Duodenal mucosa (tissue), 2 donors: ENCODE results near the gene CDKN1A.
"Not testable (repeated sequence)": the region's sequence is repeated elsewhere in the genome, so short reads cannot be mapped to it uniquely, and the experiment has no call there.

Experiments used
- H3K27ac ChIP-seq: one replicate; pipeline ENCODE4 v1.7.0; 2013; ENCODE audit warnings: low read depth, low read length
- H3K27me3 ChIP-seq, 2 donors: one replicate each; pipeline ENCODE4 v1.7.0; 2013; ENCODE audit warnings: low read length in 2 of 2, control low read depth in 1 of 2; ENCODE audit not compliant: insufficient read depth in 2 of 2, control insufficient read depth in 1 of 2
- H3K36me3 ChIP-seq, 2 donors: one replicate each; pipeline ENCODE4 v1.7.0; 2013; ENCODE audit warnings: low read length in 2 of 2, control low read depth in 1 of 2; ENCODE audit not compliant: insufficient read depth in 2 of 2, control insufficient read depth in 1 of 2
- H3K4me1 ChIP-seq, 2 donors: one replicate each; pipeline ENCODE4 v1.7.0; 2013; ENCODE audit warnings: low read length in 2 of 2, control low read depth in 1 of 2; ENCODE audit not compliant: insufficient read depth in 2 of 2, control insufficient read depth in 1 of 2
- H3K4me3 ChIP-seq, 2 donors: one replicate each; pipeline ENCODE4 v1.7.0; 2013; ENCODE audit warnings: low read length in 2 of 2, low read depth in 1 of 2
- H3K9ac ChIP-seq, 2 donors: one replicate each; pipeline ENCODE4 v1.7.0; 2013; ENCODE audit warnings: low read length in 2 of 2, low read depth in 1 of 2
- H3K9me3 ChIP-seq, 2 donors: one replicate each; pipeline ENCODE4 v1.7.0; 2013; ENCODE audit warnings: low read length in 2 of 2, control low read depth in 1 of 2; ENCODE audit not compliant: control insufficient read depth in 1 of 2

The CDKN1A gene

DNA sequence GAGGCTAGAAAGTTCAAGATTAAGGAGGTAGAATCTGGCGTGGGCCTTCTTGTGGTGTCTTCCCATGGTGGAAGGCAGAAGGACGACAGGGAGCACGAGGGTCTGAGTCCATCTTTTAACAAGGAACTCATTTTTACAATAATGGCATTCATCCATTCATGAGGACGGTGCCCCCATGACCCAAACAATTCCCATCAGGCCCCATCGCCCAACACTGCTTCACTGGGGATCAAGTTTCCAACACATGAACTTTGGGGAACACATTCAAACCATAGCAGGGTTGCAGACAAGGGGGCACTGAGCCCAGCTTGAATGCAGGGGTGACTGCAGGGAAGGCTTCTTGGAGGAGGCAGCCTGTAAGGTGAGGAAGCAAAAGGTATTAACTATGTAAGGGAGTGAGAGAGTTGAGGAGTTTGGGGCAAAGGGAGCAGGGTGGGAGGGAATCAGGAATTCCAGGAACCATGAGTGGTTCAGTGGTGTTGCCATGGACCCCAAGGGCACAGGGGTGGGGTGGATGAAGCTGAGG, 24.6 kb downstream of the CDKN1A start:
- Histone ChIP-seq H3K27ac (no peak overlapping the region), H3K4me1 (no peaks in the 10 kb centered on the region), H3K9me3 (no peaks in the 10 kb centered on the region), H3K9ac (no peak overlapping the region), H3K27me3 (no peaks in the 10 kb centered on the region), H3K4me3 (no peak overlapping the region), H3K36me3 (no peaks in the 10 kb centered on the region)

DNA sequence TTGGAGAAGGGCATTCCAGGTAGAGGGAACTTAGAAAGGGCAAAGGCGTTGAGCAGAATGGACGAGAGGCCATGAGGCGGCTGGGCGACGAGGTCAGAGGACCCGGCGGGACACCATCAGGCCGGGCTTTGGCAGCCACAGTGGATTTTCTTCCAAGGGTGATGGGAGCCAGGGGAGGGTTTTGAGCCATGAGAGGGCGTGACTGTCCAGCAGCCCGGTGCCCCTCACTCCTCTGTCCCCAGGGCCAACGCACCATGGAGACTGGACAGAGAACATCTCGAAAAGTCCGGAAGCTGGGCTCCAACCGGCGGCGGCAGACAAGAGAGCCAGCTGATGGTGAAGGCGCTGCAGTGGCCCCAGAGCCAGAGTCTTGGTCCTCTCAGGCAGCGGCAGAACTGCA, 25.5 kb downstream of the CDKN1A start:
- Histone ChIP-seq H3K4me1 (no peaks in the 10 kb centered on the region), H3K36me3 (no peaks in the 10 kb centered on the region), H3K9ac (no peak overlapping the region), H3K27me3 (no peaks in the 10 kb centered on the region), H3K9me3 (no peaks in the 10 kb centered on the region), H3K27ac (no peak overlapping the region), H3K4me3 (no peak overlapping the region)

DNA sequence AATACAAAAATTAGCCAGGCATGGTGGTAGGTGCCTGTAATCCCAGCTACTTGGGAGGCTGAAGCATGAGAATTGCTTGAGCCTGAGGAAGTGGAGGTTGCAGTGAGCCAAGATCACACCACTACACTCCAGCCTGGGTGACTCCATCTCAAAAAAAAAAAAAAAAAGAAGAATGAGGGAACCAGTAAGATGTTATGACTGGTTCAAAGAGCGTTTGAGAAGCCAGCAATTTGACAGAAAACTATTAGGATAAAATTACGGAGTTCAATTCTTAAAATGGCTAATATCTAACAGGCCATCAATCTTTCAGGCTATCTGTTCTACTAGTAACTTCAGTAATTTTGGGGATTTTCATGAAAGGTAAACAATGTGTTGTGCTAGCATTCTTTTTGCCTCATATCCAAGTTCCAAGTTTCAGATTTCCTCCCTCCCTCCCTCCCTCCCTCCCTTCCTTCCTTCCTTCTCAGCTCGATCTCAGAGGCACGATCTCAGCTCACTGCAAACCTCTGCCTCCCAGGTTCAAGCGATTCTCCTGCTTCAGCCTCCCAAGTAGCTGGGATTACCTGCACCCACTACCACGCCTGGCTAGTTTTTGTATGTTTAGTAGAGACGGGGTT, 26.6 kb downstream of the CDKN1A start:
- not testable (repeated sequence) for H3K9ac ChIP-seq, H3K36me3 ChIP-seq, H3K27ac ChIP-seq, H3K4me1 ChIP-seq, H3K9me3 ChIP-seq, H3K4me3 ChIP-seq, H3K27me3 ChIP-seq

DNA sequence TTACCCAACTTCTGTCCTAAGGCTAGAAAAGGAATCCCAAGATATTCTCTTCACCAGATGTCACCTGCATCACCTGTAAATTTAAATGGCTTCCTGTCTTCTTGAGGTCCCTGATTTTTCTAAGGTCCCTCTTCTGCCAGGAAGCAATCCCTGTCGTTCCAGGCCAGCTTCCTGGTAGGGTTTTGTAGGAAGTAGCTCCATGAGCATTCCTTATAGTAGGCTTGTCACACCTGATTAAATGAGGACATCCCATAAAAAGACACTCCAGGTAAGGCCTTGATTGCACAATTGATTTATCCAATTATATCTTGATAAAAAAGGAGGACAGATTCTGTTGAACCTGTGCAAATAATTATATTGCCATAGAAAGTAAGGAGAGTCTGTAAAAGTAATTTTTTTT, 27.8 kb downstream of the CDKN1A start:
- Histone ChIP-seq H3K4me1 (no peaks in the 10 kb centered on the region), H3K27ac (no peak overlapping the region), H3K27me3 (no peaks in the 10 kb centered on the region), H3K36me3 (no peaks in the 10 kb centered on the region), H3K9ac (no peak overlapping the region), H3K9me3 (no peaks in the 10 kb centered on the region), H3K4me3 (no peak overlapping the region)

DNA sequence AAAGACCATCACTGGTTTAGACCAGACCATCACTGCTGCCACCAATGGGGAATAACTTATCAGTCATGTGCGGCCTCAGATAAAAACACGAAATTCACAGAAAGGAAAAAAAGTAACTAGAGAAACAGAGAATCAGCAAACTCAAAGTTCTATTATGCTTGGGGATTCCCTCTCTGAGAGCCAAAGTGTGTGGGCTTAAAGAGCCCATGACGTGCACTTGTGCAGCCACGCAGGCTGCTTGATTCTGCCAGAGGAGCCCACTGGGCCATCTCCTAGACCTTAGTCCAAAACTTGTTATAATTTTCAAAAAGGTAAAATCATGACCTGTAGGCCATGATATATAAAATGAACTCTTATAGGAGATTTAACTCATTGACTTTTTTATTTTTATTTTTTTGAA, 34.3 kb downstream of the CDKN1A start:
- H3K9ac ChIP-seq, result no peak overlapping the region
- H3K27me3 ChIP-seq, result no peaks in the 10 kb centered on the region
- H3K4me1 ChIP-seq, result peaks cover 0 to 11% of the 10 kb centered on the region in 2 donors
- no peak overlapping the region for H3K27ac ChIP-seq
- no peaks in the 10 kb centered on the region for H3K9me3 ChIP-seq
- H3K36me3 ChIP-seq, result no peaks in the 10 kb centered on the region
- no peak overlapping the region for H3K4me3 ChIP-seq

DNA sequence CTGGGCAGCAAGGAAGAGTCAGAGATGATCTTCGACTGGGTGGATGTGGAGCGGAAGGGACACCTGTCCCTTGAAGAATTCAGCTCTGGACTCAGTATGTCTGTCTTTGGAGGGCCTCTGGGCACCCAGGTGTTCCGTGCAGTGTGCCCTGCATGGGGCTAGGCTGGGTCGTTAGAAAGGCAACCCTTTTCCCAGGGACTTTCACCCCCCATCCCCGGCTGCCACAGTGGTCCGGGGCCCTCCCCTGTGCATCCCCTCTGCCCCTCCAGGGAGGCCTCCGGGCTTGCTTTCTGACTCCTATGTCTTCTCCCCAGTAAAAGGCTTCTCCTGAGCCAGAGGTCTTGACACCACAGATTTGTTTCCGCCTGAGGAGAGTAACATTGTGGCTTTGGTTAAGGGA, 35.3 kb downstream of the CDKN1A start:
- H3K27ac ChIP-seq, result no peak overlapping the region
- H3K9ac ChIP-seq, result no peak overlapping the region
- no peak overlapping the region for H3K4me3 ChIP-seq
- H3K4me1 ChIP-seq, result peaks cover 0 to 11% of the 10 kb centered on the region in 2 donors
- no peaks in the 10 kb centered on the region for H3K9me3 ChIP-seq
- no peaks in the 10 kb centered on the region for H3K36me3 ChIP-seq
- H3K27me3 ChIP-seq, result no peaks in the 10 kb centered on the region

DNA sequence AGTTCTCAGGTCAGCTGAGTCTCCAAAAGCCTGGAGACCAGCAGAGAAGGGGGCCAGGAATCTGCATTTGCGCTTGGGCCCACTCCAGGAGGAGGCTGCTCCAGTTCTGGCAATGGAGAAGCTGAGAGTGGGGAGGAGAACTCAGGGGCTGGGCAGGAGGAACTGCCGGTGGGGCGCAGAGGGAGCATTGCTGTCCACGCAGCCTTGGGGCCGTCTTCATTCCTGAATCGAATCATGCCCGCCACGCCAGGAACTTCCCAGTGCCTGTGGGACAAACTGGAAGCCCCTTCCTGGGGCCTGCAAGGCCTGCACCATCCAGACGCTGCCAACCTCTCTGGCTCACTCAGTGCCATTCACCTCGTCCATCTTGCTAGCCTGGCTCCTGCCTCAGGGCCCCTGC, 36.0 kb downstream of the CDKN1A start:
- no peak overlapping the region for H3K9ac ChIP-seq
- no peaks in the 10 kb centered on the region for H3K9me3 ChIP-seq
- no peaks in the 10 kb centered on the region for H3K27me3 ChIP-seq
- H3K36me3 ChIP-seq, result no peaks in the 10 kb centered on the region
- H3K4me3 ChIP-seq, result no peak overlapping the region
- H3K4me1 ChIP-seq, result peaks cover 0 to 11% of the 10 kb centered on the region in 2 donors
- H3K27ac ChIP-seq, result no peak overlapping the region

DNA sequence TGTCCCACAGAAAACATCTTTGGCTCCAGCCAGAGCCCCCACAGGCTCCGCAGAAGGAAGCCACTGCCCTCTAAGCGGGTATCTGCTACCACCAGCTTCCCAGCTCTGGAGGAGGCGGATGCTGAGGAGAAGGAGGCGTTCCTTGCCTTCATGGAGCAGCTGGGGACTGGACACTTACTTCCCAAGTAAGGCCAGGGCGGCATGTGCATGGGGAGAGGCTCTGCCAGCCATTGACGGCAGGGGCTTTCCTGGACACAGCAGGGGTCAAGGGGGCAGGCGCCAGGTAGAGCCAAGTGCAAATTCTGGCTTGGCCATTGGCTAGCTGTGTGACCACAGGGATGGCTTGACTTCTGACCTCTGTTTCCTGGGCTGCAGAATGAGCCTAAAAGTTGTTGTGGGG, 37.0 kb downstream of the CDKN1A start:
- no peaks in the 10 kb centered on the region for H3K36me3 ChIP-seq
- H3K9ac ChIP-seq, result no peak overlapping the region
- no peak overlapping the region for H3K4me3 ChIP-seq
- no peaks in the 10 kb centered on the region for H3K9me3 ChIP-seq
- H3K4me1 ChIP-seq, result peaks cover 0 to 11% of the 10 kb centered on the region in 2 donors
- no peaks in the 10 kb centered on the region for H3K27me3 ChIP-seq
- no peak overlapping the region for H3K27ac ChIP-seq

DNA sequence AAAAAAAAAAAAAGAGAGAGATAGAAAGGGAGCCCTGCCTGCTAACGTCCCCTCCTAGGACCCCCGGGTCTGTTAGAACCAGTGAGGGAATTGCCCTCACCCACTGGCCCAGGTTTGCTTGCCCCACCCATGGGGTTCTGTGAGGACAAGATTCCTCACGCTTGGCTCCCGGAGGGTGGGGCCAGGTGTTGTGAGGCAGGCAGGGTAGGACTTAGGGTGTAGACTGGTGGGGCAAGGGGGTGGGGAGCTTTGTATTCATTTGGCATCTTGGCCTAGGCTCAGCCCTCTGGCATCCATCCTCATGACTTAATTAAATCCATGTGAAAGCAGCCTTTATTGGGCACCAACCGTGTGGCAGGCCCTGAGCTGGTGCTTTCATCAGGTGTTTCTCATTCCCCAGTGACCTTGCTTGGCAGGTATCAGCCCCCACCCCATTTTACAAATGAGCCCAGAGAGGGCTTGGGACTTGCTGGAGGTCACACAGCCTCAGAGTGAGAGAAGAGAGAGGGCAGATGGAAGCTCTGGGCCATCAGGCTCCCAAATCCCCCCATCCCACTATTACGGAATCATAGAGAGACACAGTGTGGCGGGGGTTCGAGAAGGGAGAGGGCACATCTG, 38.1 kb downstream of the CDKN1A start:
- Histone ChIP-seq H3K4me3 (no peak overlapping the region), H3K27me3 (no peaks in the 10 kb centered on the region), H3K27ac (no peak overlapping the region), H3K36me3 (no peaks in the 10 kb centered on the region), H3K9ac (no peak overlapping the region), H3K9me3 (no peaks in the 10 kb centered on the region), H3K4me1 (peaks cover 0 to 11% of the 10 kb centered on the region in 2 donors)

DNA sequence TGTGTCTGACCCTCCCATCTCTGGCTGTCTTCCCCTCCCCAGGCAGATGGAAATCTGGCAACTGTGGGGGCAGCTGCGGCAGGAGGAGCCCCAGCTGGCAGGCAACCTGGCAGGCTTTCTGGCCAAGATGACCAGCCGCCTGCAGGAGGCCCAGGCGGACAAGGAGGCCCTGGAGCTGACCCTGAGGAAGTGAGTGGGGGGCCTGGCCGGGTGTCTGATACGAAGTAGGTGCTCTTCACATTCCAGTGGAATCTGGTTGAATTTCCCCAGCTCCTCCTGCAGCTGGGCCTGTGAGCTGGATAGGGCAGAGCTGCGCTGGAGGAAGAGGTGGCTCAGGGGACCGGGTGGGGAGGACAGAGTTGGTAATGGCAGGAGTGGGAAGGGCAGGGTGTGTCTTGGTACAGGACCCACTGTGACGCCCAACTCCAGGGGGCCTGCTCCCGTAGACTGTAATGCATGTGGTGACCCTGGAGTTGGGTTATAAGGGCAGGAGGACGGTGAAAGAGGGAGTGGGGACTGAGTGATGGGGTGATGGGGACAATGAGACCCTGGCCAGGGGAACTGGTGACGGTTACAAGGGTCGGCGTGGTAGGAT, 38.8 kb downstream of the CDKN1A start:
- no peaks in the 10 kb centered on the region for H3K36me3 ChIP-seq
- no peak overlapping the region for H3K9ac ChIP-seq

More for the DNA sequence above, 38.8 kb downstream of the CDKN1A start:
- Histone ChIP-seq H3K27me3 (no peaks in the 10 kb centered on the region), H3K27ac (no peak overlapping the region), H3K4me3 (no peak overlapping the region), H3K9me3 (no peaks in the 10 kb centered on the region), H3K4me1 (peaks cover 0 to 11% of the 10 kb centered on the region in 2 donors)
